Stomach (tissue), 4 donors: ENCODE data around the gene MPZL1.

Experiments used
- CTCF ChIP-seq, 7 experiments: fragments of 450-650 bp in 4 of 7; fragments of 200-600 bp in 3 of 7; sonication (generic) in 3 of 7; IDR thresholded peaks; one replicate each; pipeline ENCODE4 v1.5.1; 2016 to 2019; ENCODE audit warnings: antibody characterized with exemption in 7 of 7, control low read depth in 2 of 7, mild to moderate bottlenecking in 1 of 7
- POLR2A ChIP-seq, 4 donors: fragments of 450-650 bp; IDR thresholded peaks; one replicate each; pipeline ENCODE4 v1.6.1; 2016; ENCODE audit warnings: antibody characterized with exemption in 4 of 4, control low read depth in 2 of 4, mild to moderate bottlenecking in 1 of 4, moderate library complexity in 1 of 4

DNA sequence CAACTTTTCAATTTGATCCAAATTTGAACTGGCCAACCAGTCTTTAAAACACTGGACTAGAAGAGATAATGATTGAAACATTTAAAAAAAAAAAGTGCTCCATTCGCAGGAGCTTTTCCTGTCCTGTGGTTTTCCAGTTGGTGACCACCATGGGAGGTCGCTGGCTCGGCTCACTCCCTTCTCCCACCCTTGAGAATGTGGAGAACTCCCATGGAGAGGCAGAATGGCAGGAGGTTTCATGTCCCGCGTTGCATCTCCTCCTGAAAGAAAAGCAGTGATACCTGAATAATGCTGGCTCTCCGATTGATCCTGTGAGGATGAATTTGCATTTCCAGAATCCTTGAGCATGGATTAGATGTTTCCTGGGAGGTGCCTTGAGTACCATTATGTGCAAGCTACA, 16.5 kb upstream of the MPZL1 start:
- no peak for TF ChIP-seq CTCF (IDR thresholded peaks at IDR 0.05)
- TF ChIP-seq POLR2A (IDR thresholded peaks at IDR 0.05) = no peak
